Osteoblast (primary cell): ENCODE measurements around the gene ARHGEF26. TPM values are rescaled to one million over a fixed set of nuclear protein-coding genes. Genes with fewer than 3 reads are reported as not detected.
"Not testable (repeated sequence)": the region's sequence is repeated elsewhere in the genome, so short reads cannot be mapped to it uniquely, and the experiment has no call there.

Experiments used
- DNase-seq: peaks from one replicate; pipeline ENCODE4 v3.0.0; 2011; ENCODE audit warnings: low spot score, mixed read lengths; ENCODE audit not compliant: insufficient read length; ENCODE audit errors: missing footprints
- H2AFZ ChIP-seq: 2 replicates; pipeline ENCODE4 v1.6.0; 2011; ENCODE audit warnings: mild to moderate bottlenecking, low read length
- H3K27ac ChIP-seq: 2 replicates; pipeline ENCODE4 v1.5.1; 2011; ENCODE audit warnings: mild to moderate bottlenecking, low read depth, low read length, moderate library complexity
- H3K27me3 ChIP-seq: 2 replicates; pipeline ENCODE4 v1.6.0; 2012; ENCODE audit warnings: mild to moderate bottlenecking, control low read depth, inconsistent platforms, low read length, moderate library complexity; ENCODE audit not compliant: insufficient read depth
- H3K36me3 ChIP-seq: 2 replicates; pipeline ENCODE4 v1.5.1; 2011; ENCODE audit warnings: mild to moderate bottlenecking, low read length, control low read depth, moderate library complexity; ENCODE audit not compliant: insufficient read depth
- H3K4me1 ChIP-seq: 2 replicates; pipeline ENCODE4 v1.5.1; 2011; ENCODE audit warnings: mild to moderate bottlenecking, low read length, control low read depth, moderate library complexity; ENCODE audit not compliant: insufficient read depth
- H3K4me2 ChIP-seq: 2 replicates; pipeline ENCODE4 v1.6.0; 2011; ENCODE audit warnings: mild to moderate bottlenecking, low read length; ENCODE audit not compliant: insufficient read depth
- H3K4me3 ChIP-seq: fragments of 200-600 bp; sonication (generic); 3 replicates; pipeline ENCODE4 v1.5.1; 2012; ENCODE audit warnings: mild to moderate bottlenecking, low read length, inconsistent platforms; ENCODE audit not compliant: insufficient read depth
- H3K79me2 ChIP-seq: 2 replicates; pipeline ENCODE4 v1.6.0; 2012; ENCODE audit warnings: mild to moderate bottlenecking, low read length, control low read depth, inconsistent platforms; ENCODE audit not compliant: insufficient read depth
- H3K9me3 ChIP-seq: 2 replicates; pipeline ENCODE4 v1.5.1; 2011; ENCODE audit warnings: low read depth, low read length, control low read depth
- H4K20me1 ChIP-seq: 2 replicates; pipeline ENCODE4 v1.6.0; 2012; ENCODE audit warnings: mild to moderate bottlenecking, low read length, control low read depth; ENCODE audit not compliant: insufficient read depth
- total RNA-seq: library from RNA; depleted of rRNA; stranded (reverse); fragments of >200 nt; gene quantifications from 2 replicates; pipeline ENCODE4 v1.2.3, GENCODE V29; 2012
- TF ChIP-seq, protein P1 (sequence below): IDR thresholded peaks from 2 replicates; pipeline ENCODE4 v1.5.1; 2011; ENCODE audit warnings: mild to moderate bottlenecking, low read depth, low read length, moderate library complexity; ENCODE audit errors: extremely low read depth

Gene ARHGEF26
- total RNA-seq, 1 donor: 3.6 TPM

DNA sequence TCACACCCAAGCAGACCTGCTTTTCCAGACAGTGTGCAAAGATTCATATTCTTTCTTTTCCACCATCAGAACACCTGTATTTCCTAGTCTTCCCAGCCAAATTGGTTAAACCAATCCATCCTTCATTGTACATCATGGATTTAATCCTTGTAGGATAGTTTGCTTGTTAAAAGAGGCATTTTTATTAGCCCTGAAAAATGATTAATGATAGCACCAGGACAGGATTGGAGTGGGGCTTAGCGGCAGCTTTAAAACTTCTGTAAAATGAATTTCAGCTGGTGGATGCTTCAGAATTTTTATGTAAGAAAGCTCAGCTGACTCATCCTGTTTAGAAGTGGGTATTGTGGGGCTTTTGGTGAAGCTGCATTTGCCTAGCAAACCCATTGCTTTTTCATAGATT, 36.1 kb upstream of the ARHGEF26 start:
- H3K4me2 ChIP-seq: no peak overlapping the region
- no peak overlapping the region for H3K27ac ChIP-seq
- no peak for DNase-seq
- H3K9me3 ChIP-seq: no peaks in the 10 kb centered on the region
- no peaks in the 10 kb centered on the region for H3K79me2 ChIP-seq
- H3K4me1 ChIP-seq: no peaks in the 10 kb centered on the region
- no peaks in the 10 kb centered on the region for H3K27me3 ChIP-seq
- H3K36me3 ChIP-seq: no peaks in the 10 kb centered on the region
- TF ChIP-seq, protein P1, sequence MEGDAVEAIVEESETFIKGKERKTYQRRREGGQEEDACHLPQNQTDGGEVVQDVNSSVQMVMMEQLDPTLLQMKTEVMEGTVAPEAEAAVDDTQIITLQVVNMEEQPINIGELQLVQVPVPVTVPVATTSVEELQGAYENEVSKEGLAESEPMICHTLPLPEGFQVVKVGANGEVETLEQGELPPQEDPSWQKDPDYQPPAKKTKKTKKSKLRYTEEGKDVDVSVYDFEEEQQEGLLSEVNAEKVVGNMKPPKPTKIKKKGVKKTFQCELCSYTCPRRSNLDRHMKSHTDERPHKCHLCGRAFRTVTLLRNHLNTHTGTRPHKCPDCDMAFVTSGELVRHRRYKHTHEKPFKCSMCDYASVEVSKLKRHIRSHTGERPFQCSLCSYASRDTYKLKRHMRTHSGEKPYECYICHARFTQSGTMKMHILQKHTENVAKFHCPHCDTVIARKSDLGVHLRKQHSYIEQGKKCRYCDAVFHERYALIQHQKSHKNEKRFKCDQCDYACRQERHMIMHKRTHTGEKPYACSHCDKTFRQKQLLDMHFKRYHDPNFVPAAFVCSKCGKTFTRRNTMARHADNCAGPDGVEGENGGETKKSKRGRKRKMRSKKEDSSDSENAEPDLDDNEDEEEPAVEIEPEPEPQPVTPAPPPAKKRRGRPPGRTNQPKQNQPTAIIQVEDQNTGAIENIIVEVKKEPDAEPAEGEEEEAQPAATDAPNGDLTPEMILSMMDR: no peak
- no peak overlapping the region for H2AFZ ChIP-seq
- no peak overlapping the region for H3K4me3 ChIP-seq
- no peaks in the 10 kb centered on the region for H4K20me1 ChIP-seq

DNA sequence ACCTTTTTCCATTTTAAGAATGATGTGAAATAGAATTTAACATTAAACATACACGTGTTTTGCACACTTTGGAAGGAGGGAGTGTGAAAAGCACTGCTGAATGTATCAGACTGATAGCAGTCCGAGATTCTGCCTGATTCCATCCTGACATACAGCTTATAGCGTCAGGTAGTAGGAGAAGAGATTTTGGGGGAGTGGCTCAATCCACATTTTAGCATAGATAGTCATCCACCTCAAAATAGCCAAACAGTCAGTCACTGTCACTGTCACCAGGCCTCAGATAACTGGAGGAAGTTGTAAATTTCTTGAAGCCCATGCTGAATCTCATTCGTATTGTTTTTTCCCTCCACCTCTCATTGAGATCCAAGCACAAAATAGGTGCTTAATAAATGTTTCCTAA, 35.4 kb upstream of the ARHGEF26 start:
- Histone ChIP-seq H3K9me3 (no peaks in the 10 kb centered on the region), H3K27me3 (no peaks in the 10 kb centered on the region), H2AFZ (no peak overlapping the region), H3K36me3 (no peaks in the 10 kb centered on the region), H3K4me2 (no peak overlapping the region), H4K20me1 (no peaks in the 10 kb centered on the region), H3K4me1 (no peaks in the 10 kb centered on the region), H3K79me2 (no peaks in the 10 kb centered on the region), H3K27ac (no peak overlapping the region), H3K4me3 (no peak overlapping the region)
- DNase-seq: peak; percentile 41
- TF ChIP-seq, protein P1: no peak

DNA sequence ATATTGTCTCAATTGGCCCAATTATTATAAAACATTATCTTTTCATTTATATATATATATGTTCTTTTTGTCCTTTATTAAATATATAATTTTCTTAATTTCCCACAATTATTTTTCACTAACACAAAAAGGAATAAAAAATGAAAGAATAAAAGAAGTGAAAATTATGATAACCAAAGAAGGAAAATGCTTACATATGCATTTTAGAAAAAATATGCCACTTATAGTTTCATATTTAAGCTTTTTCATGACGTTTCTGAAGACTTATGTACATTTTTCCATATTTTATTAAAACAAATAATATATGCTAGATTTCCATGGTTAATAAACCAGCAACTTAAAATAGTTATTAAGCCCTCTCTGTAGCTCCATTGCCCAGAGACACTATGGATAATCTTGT, 34.9 kb upstream of the ARHGEF26 start:
- H2AFZ ChIP-seq: no peak overlapping the region
- H4K20me1 ChIP-seq: no peaks in the 10 kb centered on the region
- no peak overlapping the region for H3K4me2 ChIP-seq
- H3K79me2 ChIP-seq: no peaks in the 10 kb centered on the region
- H3K36me3 ChIP-seq: no peaks in the 10 kb centered on the region
- TF ChIP-seq, protein P1: no peak
- no peak for DNase-seq
- no peak overlapping the region for H3K27ac ChIP-seq
- H3K4me1 ChIP-seq: no peaks in the 10 kb centered on the region
- no peak overlapping the region for H3K4me3 ChIP-seq
- no peaks in the 10 kb centered on the region for H3K9me3 ChIP-seq
- H3K27me3 ChIP-seq: no peaks in the 10 kb centered on the region

DNA sequence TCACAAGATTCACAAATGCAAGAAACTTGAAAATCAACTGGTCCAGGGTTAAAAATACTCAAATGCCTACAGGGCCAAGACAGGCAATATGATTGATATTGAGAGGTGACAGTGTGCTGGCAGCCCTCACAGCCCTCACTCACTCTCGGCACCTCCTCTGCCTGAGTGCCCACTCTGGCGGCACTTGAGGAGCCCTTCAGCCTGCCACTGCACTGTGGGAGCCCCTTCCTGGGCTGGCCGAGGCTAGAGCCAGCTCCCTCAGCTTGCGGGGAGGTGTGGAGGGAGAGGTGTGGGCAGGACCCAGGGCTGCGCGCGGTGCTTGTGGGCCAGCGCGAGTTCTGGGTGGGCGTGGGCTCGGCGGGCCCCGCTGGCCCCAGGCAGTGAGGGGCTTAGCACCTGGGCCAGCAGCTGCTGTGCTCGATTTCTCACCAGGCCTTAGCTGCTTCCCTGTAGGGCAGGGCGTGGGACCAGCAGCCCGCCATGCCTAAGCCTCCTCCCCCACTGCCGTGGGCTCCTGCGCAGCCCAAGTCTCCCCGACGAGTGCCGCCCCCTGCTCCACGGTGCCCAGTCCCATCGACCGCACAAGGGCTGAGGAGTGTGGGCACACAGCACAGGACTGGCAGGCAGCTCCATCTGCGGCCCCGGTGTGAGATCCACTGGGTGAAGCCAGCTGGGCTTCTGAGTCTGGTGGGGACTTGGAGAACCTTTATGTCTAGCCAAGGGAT, 33.3 kb upstream of the ARHGEF26 start:
- not testable (repeated sequence) for H3K36me3 ChIP-seq, H4K20me1 ChIP-seq, DNase-seq, H3K4me1 ChIP-seq, H2AFZ ChIP-seq, H3K4me2 ChIP-seq, H3K27me3 ChIP-seq, H3K4me3 ChIP-seq, H3K9me3 ChIP-seq, H3K79me2 ChIP-seq, H3K27ac ChIP-seq
